Liver (tissue), 9 donors: Measurements from ENCODE around the gene IFNA1. TPM values are rescaled to one million over a fixed set of nuclear protein-coding genes. Genes with fewer than 3 reads are reported as not detected.

ENCODE experiments used
- DNase-seq: peaks from one replicate; pipeline ENCODE4 v3.0.0-alpha.2; 2017; ENCODE audit warnings: low spot score
- H3K27ac ChIP-seq, 2 donors: one replicate each; pipeline ENCODE4 v1.7.0; 2013; ENCODE audit warnings: inconsistent platforms in 2 of 2, low read length in 2 of 2, control low read depth in 1 of 2, low read depth in 1 of 2, mild to moderate bottlenecking in 1 of 2
- H3K27me3 ChIP-seq, 4 donors: one replicate each; pipeline versions ENCODE4 v1.6.1 to v1.7.0; 2013; ENCODE audit warnings: low read length in 3 of 4, inconsistent platforms in 1 of 4, mild to moderate bottlenecking in 1 of 4, moderate library complexity in 1 of 4; ENCODE audit not compliant: control insufficient read depth in 4 of 4, insufficient read depth in 4 of 4
- H3K36me3 ChIP-seq, 4 donors: one replicate each; pipeline versions ENCODE4 v1.6.1 to v1.7.0; 2013; ENCODE audit warnings: low read length in 3 of 4, mild to moderate bottlenecking in 3 of 4, low read depth in 1 of 4, moderate library complexity in 1 of 4; ENCODE audit not compliant: control insufficient read depth in 4 of 4, insufficient read depth in 3 of 4
- H3K4me1 ChIP-seq, 4 donors: one replicate each; pipeline versions ENCODE4 v1.6.1 to v1.7.0; 2013; ENCODE audit warnings: low read length in 3 of 4, mild to moderate bottlenecking in 3 of 4, moderate library complexity in 1 of 4; ENCODE audit not compliant: control insufficient read depth in 4 of 4, insufficient read depth in 4 of 4
- H3K4me3 ChIP-seq, 3 donors: one replicate each; pipeline versions ENCODE4 v1.6.1 to v1.7.0; 2013; ENCODE audit warnings: low read length in 3 of 3, control low read depth in 1 of 3, low read depth in 1 of 3, mild to moderate bottlenecking in 1 of 3
- H3K9ac ChIP-seq, 2 donors: one replicate each; pipeline ENCODE4 v1.7.0; 2013; ENCODE audit warnings: low read length in 2 of 2, mild to moderate bottlenecking in 2 of 2, moderate library complexity in 2 of 2, control low read depth in 1 of 2, low read depth in 1 of 2
- H3K9me3 ChIP-seq, 4 donors: one replicate each; pipeline versions ENCODE4 v1.6.1 to v1.7.0; 2013; ENCODE audit warnings: low read length in 3 of 4; ENCODE audit not compliant: control insufficient read depth in 4 of 4
- EGR1 ChIP-seq, 2 donors: IDR thresholded peaks; 2 replicates each; pipeline ENCODE4 v1.6.1; 2016 to 2018; ENCODE audit warnings: antibody characterized with exemption in 2 of 2, low read depth in 2 of 2
- FOXA1 ChIP-seq: IDR thresholded peaks from 2 replicates; pipeline ENCODE4 v1.6.1; 2016; ENCODE audit warnings: antibody characterized with exemption
- FOXA2 ChIP-seq: IDR thresholded peaks from 2 replicates; pipeline ENCODE4 v1.6.1; 2016; ENCODE audit warnings: antibody characterized with exemption
- GABPA ChIP-seq, 2 donors: IDR thresholded peaks in 1 of 2; conservative IDR thresholded peaks in 1 of 2; 2 replicates each; pipeline ENCODE4 v1.6.1; 2016; ENCODE audit warnings: antibody characterized with exemption in 2 of 2, mild to moderate bottlenecking in 1 of 2, moderate library complexity in 1 of 2
- HNF4A ChIP-seq, 2 donors: conservative IDR thresholded peaks; 2 replicates each; pipeline ENCODE4 v1.6.1; 2016; ENCODE audit warnings: antibody characterized with exemption in 2 of 2, mild to moderate bottlenecking in 2 of 2
- HNF4G ChIP-seq: IDR thresholded peaks from 2 replicates; pipeline ENCODE4 v1.6.1; 2016; ENCODE audit warnings: antibody characterized with exemption
- JUND ChIP-seq, 2 donors: IDR thresholded peaks; 2 replicates each; pipeline ENCODE4 v1.6.1; 2016; ENCODE audit warnings: antibody characterized with exemption in 2 of 2
- NR2F2 ChIP-seq: IDR thresholded peaks from 2 replicates; pipeline ENCODE4 v1.6.1; 2016; ENCODE audit warnings: antibody characterized with exemption
- RAD21 ChIP-seq, 2 donors: IDR thresholded peaks; 2 replicates each; pipeline ENCODE4 v1.6.1; 2016; ENCODE audit warnings: antibody characterized with exemption in 2 of 2, mild to moderate bottlenecking in 2 of 2
- RXRA ChIP-seq, 2 donors: IDR thresholded peaks; 2 replicates each; pipeline ENCODE4 v1.6.1; 2017 to 2018; ENCODE audit warnings: antibody characterized with exemption in 2 of 2, mild to moderate bottlenecking in 1 of 2
- TAF1 ChIP-seq: conservative IDR thresholded peaks from 2 replicates; pipeline ENCODE4 v1.6.1; 2016; ENCODE audit warnings: antibody characterized with exemption, mild to moderate bottlenecking
- YY1 ChIP-seq: IDR thresholded peaks from 2 replicates; pipeline ENCODE4 v1.6.1; 2016; ENCODE audit warnings: antibody characterized with exemption, mild to moderate bottlenecking
- WGBS: extraction: QIAGEN DNeasy Blood & Tissue Kit; methylation state at CpG from one replicate; pipeline ENCODE4 v1.1.7; 2013; 5-methylcytosine and 5-hydroxymethylcytosine counted together
- polyA plus RNA-seq, 2 donors: library from polyadenylated mRNA; stranded (reverse) in 1 of 2; unstranded in 1 of 2; fragments of 200-250 nt in 1 of 2; fragments of >200 nt in 1 of 2; fragmentation: Nextera tagmentation in 1 of 2; extraction: Ambion mirVana in 1 of 2; gene quantifications; one replicate each; pipeline versions ENCODE4 v1.2.1 to v1.2.3, GENCODE V29; 2013 to 2015
- total RNA-seq, 2 donors: library from RNA; depleted of rRNA; stranded (reverse); fragments of >200 nt; gene quantifications; one replicate each; pipeline ENCODE4 v1.2.3, GENCODE V29; 2014
- TF ChIP-seq, protein P1 (sequence below): IDR thresholded peaks from 2 replicates; pipeline ENCODE4 v1.6.1; 2016; ENCODE audit warnings: antibody characterized with exemption
- TF ChIP-seq, protein P2 (sequence below): fragments of 150-350 bp; IDR thresholded peaks from 2 replicates; pipeline ENCODE4 v1.5.1; 2017; ENCODE audit warnings: improper control_type of control experiment, low read depth, low read length; ENCODE audit not compliant: missing input control
- TF ChIP-seq, protein P3 (sequence below): IDR thresholded peaks from 2 replicates; pipeline ENCODE4 v1.6.1; 2016; ENCODE audit warnings: antibody characterized with exemption
- TF ChIP-seq, protein P4 (sequence below): IDR thresholded peaks from 2 replicates; pipeline ENCODE4 v1.6.1; 2016; ENCODE audit warnings: antibody characterized with exemption, mild to moderate bottlenecking
- TF ChIP-seq, protein P5 (sequence below): IDR thresholded peaks from 2 replicates; pipeline ENCODE4 v1.6.1; 2016; ENCODE audit warnings: antibody characterized with exemption
- donor health status: healthy.
- donor health status: healthy.
- donor health status: healthy.
- donor health status: healthy.
- donor health status: healthy.

The IFNA1 gene
- total and polyA plus RNA-seq, 4 donors: not detected

DNA sequence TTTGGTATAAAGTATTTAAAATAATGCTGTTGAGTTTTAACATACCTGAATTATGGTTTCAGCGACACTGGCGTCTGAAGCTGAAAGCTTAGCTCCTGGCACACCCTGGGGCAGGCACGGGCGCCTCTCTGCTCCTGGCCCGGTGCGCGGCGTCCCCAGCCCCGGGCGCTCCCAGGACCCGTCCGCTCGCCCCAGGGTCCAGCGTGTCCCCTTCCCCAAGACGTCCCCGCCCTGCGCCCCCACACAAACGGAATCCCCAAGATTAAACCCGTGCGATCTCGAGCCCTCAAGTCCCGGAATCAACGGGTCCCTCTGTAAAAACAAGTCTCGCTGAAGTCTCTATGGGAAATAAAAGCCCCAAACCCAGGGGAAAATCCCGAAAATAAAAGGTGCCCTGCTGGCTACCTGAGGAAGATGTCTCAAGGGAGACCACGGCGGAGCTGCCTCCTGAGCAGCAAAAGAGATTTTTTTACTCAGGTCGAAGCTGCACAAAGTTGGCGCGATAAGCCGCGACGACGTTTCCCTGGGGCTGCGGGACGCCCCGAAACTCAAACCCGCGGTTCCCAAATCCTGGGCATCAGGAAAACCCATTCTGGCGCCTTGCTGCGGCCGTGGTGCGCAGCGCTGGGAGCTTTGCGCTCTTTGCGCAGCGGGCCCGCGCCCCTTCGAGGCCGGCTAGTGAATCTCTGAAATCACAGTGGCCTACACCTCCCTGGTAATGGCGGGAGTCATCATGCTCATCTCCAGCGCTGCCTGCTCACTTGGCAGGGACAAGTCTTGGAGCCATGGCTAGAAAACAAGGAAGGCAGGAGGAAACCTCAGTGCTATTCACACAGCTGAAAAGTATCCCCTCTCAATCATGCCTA is 37.6 kb upstream of the IFNA1 start:
- H3K4me3 ChIP-seq: peak overlapping the region in 1 of 3 donors; percentile 26
- 4% methylated on average over 53 of the region's 53 CpGs for WGBS
- H3K27me3 ChIP-seq: peaks cover 0 to 8% (median 4%) of the 10 kb centered on the region in 4 donors
- no peaks in the 10 kb centered on the region for H3K36me3 ChIP-seq
- H3K27ac ChIP-seq: no peak overlapping the region
- TF ChIP-seq, protein P1, sequence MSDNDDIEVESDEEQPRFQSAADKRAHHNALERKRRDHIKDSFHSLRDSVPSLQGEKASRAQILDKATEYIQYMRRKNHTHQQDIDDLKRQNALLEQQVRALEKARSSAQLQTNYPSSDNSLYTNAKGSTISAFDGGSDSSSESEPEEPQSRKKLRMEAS: no peak
- no peak for TF ChIP-seq RAD21 (IDR thresholded peaks at IDR 0.05)
- no peak for TF ChIP-seq FOXA1
- no peak for TF ChIP-seq EGR1 (IDR thresholded peaks at IDR 0.05; ENCODE audit: low read depth in 2 of 2)
- TF ChIP-seq TAF1: no peak
- TF ChIP-seq FOXA2: no peak
- no peaks in the 10 kb centered on the region for H3K9me3 ChIP-seq
- no peak for DNase-seq
- peaks cover 0 to 8% (median 4%) of the 10 kb centered on the region in 4 donors for H3K4me1 ChIP-seq
- no peak overlapping the region for H3K9ac ChIP-seq

DNA sequence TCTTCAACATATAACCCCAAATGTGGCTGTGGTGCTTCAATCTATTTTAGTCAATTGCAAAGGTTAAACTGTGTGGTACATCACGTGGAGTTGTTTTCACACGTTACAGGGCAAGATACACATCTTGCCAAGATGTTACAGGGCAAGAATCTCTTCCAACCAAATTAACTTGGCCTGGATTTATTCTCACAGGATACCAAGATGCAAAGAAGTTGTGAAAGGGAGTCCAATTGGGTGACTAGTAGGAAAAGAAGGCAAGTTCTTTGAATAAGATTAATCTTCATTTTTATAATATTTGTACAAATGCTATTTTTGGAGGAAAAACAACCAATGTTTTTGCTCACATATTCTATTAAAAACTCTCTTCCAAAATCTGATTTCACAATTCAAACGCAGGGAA is 36.1 kb upstream of the IFNA1 start:
- Histone ChIP-seq H3K27me3 (peaks cover 0 to 8% (median 4%) of the 10 kb centered on the region in 4 donors), H3K4me3 (no peak overlapping the region), H3K9ac (no peak overlapping the region), H3K36me3 (no peaks in the 10 kb centered on the region), H3K9me3 (no peaks in the 10 kb centered on the region), H3K27ac (no peak overlapping the region), H3K4me1 (peaks cover 0 to 8% (median 4%) of the 10 kb centered on the region in 4 donors)
- DNase-seq: no peak
- no peak for TF ChIP-seq HNF4A (conservative IDR thresholded peaks at IDR 0.05)
- no peak for TF ChIP-seq NR2F2
- no peak for TF ChIP-seq JUND (IDR thresholded peaks at IDR 0.05)
- TF ChIP-seq, protein P2, sequence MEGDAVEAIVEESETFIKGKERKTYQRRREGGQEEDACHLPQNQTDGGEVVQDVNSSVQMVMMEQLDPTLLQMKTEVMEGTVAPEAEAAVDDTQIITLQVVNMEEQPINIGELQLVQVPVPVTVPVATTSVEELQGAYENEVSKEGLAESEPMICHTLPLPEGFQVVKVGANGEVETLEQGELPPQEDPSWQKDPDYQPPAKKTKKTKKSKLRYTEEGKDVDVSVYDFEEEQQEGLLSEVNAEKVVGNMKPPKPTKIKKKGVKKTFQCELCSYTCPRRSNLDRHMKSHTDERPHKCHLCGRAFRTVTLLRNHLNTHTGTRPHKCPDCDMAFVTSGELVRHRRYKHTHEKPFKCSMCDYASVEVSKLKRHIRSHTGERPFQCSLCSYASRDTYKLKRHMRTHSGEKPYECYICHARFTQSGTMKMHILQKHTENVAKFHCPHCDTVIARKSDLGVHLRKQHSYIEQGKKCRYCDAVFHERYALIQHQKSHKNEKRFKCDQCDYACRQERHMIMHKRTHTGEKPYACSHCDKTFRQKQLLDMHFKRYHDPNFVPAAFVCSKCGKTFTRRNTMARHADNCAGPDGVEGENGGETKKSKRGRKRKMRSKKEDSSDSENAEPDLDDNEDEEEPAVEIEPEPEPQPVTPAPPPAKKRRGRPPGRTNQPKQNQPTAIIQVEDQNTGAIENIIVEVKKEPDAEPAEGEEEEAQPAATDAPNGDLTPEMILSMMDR: no peak
- TF ChIP-seq, protein P1: no peak
- no peak for TF ChIP-seq FOXA2
- TF ChIP-seq HNF4G: no peak
- TF ChIP-seq YY1: no peak
- no peak for TF ChIP-seq RAD21 (IDR thresholded peaks at IDR 0.05)
- TF ChIP-seq EGR1 (IDR thresholded peaks at IDR 0.05; ENCODE audit: low read depth in 2 of 2): no peak
- TF ChIP-seq, protein P3, sequence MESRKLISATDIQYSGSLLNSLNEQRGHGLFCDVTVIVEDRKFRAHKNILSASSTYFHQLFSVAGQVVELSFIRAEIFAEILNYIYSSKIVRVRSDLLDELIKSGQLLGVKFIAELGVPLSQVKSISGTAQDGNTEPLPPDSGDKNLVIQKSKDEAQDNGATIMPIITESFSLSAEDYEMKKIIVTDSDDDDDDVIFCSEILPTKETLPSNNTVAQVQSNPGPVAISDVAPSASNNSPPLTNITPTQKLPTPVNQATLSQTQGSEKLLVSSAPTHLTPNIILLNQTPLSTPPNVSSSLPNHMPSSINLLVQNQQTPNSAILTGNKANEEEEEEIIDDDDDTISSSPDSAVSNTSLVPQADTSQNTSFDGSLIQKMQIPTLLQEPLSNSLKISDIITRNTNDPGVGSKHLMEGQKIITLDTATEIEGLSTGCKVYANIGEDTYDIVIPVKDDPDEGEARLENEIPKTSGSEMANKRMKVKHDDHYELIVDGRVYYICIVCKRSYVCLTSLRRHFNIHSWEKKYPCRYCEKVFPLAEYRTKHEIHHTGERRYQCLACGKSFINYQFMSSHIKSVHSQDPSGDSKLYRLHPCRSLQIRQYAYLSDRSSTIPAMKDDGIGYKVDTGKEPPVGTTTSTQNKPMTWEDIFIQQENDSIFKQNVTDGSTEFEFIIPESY: no peak
- no peak for TF ChIP-seq RXRA (IDR thresholded peaks at IDR 0.05)
- no peak for TF ChIP-seq FOXA1
- TF ChIP-seq, protein P4, sequence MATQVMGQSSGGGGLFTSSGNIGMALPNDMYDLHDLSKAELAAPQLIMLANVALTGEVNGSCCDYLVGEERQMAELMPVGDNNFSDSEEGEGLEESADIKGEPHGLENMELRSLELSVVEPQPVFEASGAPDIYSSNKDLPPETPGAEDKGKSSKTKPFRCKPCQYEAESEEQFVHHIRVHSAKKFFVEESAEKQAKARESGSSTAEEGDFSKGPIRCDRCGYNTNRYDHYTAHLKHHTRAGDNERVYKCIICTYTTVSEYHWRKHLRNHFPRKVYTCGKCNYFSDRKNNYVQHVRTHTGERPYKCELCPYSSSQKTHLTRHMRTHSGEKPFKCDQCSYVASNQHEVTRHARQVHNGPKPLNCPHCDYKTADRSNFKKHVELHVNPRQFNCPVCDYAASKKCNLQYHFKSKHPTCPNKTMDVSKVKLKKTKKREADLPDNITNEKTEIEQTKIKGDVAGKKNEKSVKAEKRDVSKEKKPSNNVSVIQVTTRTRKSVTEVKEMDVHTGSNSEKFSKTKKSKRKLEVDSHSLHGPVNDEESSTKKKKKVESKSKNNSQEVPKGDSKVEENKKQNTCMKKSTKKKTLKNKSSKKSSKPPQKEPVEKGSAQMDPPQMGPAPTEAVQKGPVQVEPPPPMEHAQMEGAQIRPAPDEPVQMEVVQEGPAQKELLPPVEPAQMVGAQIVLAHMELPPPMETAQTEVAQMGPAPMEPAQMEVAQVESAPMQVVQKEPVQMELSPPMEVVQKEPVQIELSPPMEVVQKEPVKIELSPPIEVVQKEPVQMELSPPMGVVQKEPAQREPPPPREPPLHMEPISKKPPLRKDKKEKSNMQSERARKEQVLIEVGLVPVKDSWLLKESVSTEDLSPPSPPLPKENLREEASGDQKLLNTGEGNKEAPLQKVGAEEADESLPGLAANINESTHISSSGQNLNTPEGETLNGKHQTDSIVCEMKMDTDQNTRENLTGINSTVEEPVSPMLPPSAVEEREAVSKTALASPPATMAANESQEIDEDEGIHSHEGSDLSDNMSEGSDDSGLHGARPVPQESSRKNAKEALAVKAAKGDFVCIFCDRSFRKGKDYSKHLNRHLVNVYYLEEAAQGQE: no peak
- TF ChIP-seq GABPA (IDR thresholded peaks at IDR 0.05 in 1 of 2, conservative IDR thresholded peaks at IDR 0.05 in 1 of 2): no peak
- TF ChIP-seq, protein P5, sequence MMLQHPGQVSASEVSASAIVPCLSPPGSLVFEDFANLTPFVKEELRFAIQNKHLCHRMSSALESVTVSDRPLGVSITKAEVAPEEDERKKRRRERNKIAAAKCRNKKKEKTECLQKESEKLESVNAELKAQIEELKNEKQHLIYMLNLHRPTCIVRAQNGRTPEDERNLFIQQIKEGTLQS: no peak
- 64% methylated on average over 3 of the region's 3 CpGs for WGBS
